GM19043 (cell line): ENCODE measurements around the gene MAPK8IP2.

Experiments
- ATAC-seq: cut with Tn5 transposase; IDR thresholded peaks from one replicate; pipeline ENCODE4 v1.9.1; 2021; ENCODE audit warnings: low read depth; ENCODE audit not compliant: unreplicated experiment

Gene MAPK8IP2

GRCh38 chr22:50574383-50574755, 26.2 kb upstream of the MAPK8IP2 start:
- no peak for ATAC-seq

GRCh38 chr22:50575426-50575941, 25.1 kb upstream of the MAPK8IP2 start:
- no peak for ATAC-seq

GRCh38 chr22:50576070-50576469, 24.5 kb upstream of the MAPK8IP2 start:
- ATAC-seq = no peak

- no peak for ATAC-seq
These were observed 23.5 kb upstream of the MAPK8IP2 start for GRCh38 chr22:50576806-50577696.

- ATAC-seq = no peak
These were observed 23.0 kb upstream of the MAPK8IP2 start for GRCh38 chr22:50577697-50577986.

GRCh38 chr22:50577987-50578775, 22.4 kb upstream of the MAPK8IP2 start, which contains the start of gene CPT1B:
Gene CPT1B, minus strand, starts transcription at chr22:50578427. Its CDS starts 512 bp downstream, at chr22:50577915.
- ATAC-seq = no peak

- ATAC-seq = no peak
These were observed 21.8 kb upstream of the MAPK8IP2 start for GRCh38 chr22:50578776-50579310.

GRCh38 chr22:50579752-50580151, 20.8 kb upstream of the MAPK8IP2 start:
- ATAC-seq = no peak

- no peak for ATAC-seq
These were observed 19.3 kb upstream of the MAPK8IP2 start for GRCh38 chr22:50581031-50581949.

- ATAC-seq = peak; percentile 12
These were observed 18.6 kb upstream of the MAPK8IP2 start for GRCh38 chr22:50581950-50582492.

- peak; percentile 91 for ATAC-seq
These were observed 17.9 kb upstream of the MAPK8IP2 start, which contains the start of gene CHKB for GRCh38 chr22:50582493-50583293. Gene CHKB, minus strand, starts transcription at chr22:50582849. Its CDS starts 68 bp downstream, at chr22:50582781.

- ATAC-seq = no peak
These were observed 17.2 kb upstream of the MAPK8IP2 start for GRCh38 chr22:50583294-50583861.

GRCh38 chr22:50584106-50585096, 16.2 kb upstream of the MAPK8IP2 start:
- no peak for ATAC-seq

GRCh38 chr22:50585238-50585637, 15.4 kb upstream of the MAPK8IP2 start:
- ATAC-seq = no peak

- ATAC-seq = no peak
These were observed 14.8 kb upstream of the MAPK8IP2 start for GRCh38 chr22:50585781-50586180.

GRCh38 chr22:50586416-50586815, 14.2 kb upstream of the MAPK8IP2 start:
- ATAC-seq = no peak

GRCh38 chr22:50587407-50587806, 13.2 kb upstream of the MAPK8IP2 start:
- ATAC-seq = no peak
